GM21723 (cell line): ENCODE data around the gene PRAC2.

Source experiments
- ATAC-seq: cut with Tn5 transposase; IDR thresholded peaks from one replicate; pipeline ENCODE4 v1.9.1; 2021; ENCODE audit warnings: mild to moderate bottlenecking, moderate library complexity; ENCODE audit not compliant: unreplicated experiment

Gene PRAC2

GRCh38 chr17:48753794-48754499 is 31.0 kb downstream of the PRAC2 start:
- no peak for ATAC-seq

GRCh38 chr17:48754500-48755261 is 31.7 kb downstream of the PRAC2 start:
- no peak for ATAC-seq

GRCh38 chr17:48755356-48755755 is 32.4 kb downstream of the PRAC2 start:
- no peak for ATAC-seq

- no peak for ATAC-seq
These were observed 33.9 kb downstream of the PRAC2 start for GRCh38 chr17:48756830-48757251.

- ATAC-seq, result no peak
These were observed 34.6 kb downstream of the PRAC2 start for GRCh38 chr17:48757524-48757961.

- ATAC-seq, result no peak
These were observed 36.3 kb downstream of the PRAC2 start for GRCh38 chr17:48759288-48759687.

GRCh38 chr17:48760411-48760810 is 37.4 kb downstream of the PRAC2 start:
- no peak for ATAC-seq

GRCh38 chr17:48761114-48761513 is 38.1 kb downstream of the PRAC2 start:
- no peak for ATAC-seq

GRCh38 chr17:48767263-48767774 is 44.3 kb downstream of the PRAC2 start:
- ATAC-seq, result no peak

- ATAC-seq, result no peak
These were observed 46.2 kb downstream of the PRAC2 start for GRCh38 chr17:48769009-48769675.

GRCh38 chr17:48770954-48771353 is 48.0 kb downstream of the PRAC2 start:
- ATAC-seq, result no peak

GRCh38 chr17:48773245-48773644 is 50.3 kb downstream of the PRAC2 start:
- no peak for ATAC-seq
